K562 (cell line): ENCODE data around the gene NEDD4L. TPM values are rescaled to one million over a fixed set of nuclear protein-coding genes. Genes with fewer than 3 reads are reported as not detected.

Source experiments
- BDP1 ChIP-seq: IDR thresholded peaks from 3 replicates; pipeline ENCODE4 v1.6.1; 2011; ENCODE audit not compliant: insufficient read length, insufficient read depth
- CBX2 ChIP-seq: fragments of 200-600 bp; sonication (generic); IDR thresholded peaks from one replicate; pipeline ENCODE4 v1.6.1; 2012; ENCODE audit warnings: mild to moderate bottlenecking, low read length, inconsistent platforms; ENCODE audit not compliant: insufficient read depth, poor library complexity, severe bottlenecking
- CBX3 ChIP-seq, 2 experiments: IDR thresholded peaks; 1 replicate in 1 of 2; 2 replicates in 1 of 2; pipeline ENCODE4 v1.6.1; 2012; ENCODE audit warnings: inconsistent platforms in 2 of 2, low read length in 2 of 2, borderline replicate concordance in 1 of 2, control low read depth in 1 of 2
- CC2D1A ChIP-seq: fragments of 450-650 bp; IDR thresholded peaks from 2 replicates; pipeline ENCODE4 v1.6.1; 2017; ENCODE audit warnings: mild to moderate bottlenecking
- CCNT2 ChIP-seq: IDR thresholded peaks from 2 replicates; pipeline ENCODE4 v1.6.1; 2011; ENCODE audit warnings: borderline replicate concordance, low read depth, mild to moderate bottlenecking, moderate library complexity, mixed read lengths, low read length; ENCODE audit not compliant: insufficient read length; ENCODE audit errors: extremely low read depth
- DPF2 ChIP-seq: fragments of 450-650 bp; IDR thresholded peaks from 2 replicates; pipeline ENCODE4 v1.6.1; 2016
- ESRRB ChIP-seq: fragments of 250-450 bp; sonication (Bioruptor Pico); IDR thresholded peaks from 2 replicates; pipeline ENCODE4 v1.5.0; 2020; ENCODE audit warnings: mild to moderate bottlenecking, moderate library complexity, borderline replicate concordance
- ETV1 ChIP-seq: fragments of 450-650 bp; conservative IDR thresholded peaks from 2 replicates; pipeline ENCODE4 v1.6.1; 2016; ENCODE audit warnings: missing genetic modification characterization, control low read depth, low read depth, missing compliant biosample characterization
- GABPB2 ChIP-seq: fragments of 250-450 bp; sonication (Bioruptor Pico); conservative IDR thresholded peaks from 2 replicates; pipeline ENCODE4 v1.5.1; 2021; ENCODE audit warnings: mild to moderate bottlenecking
- ILF3 ChIP-seq: fragments of 450-650 bp; IDR thresholded peaks from 2 replicates; pipeline ENCODE4 v1.6.1; 2018; ENCODE audit warnings: antibody characterized with exemption, mild to moderate bottlenecking, moderate library complexity, borderline replicate concordance
- JUNB ChIP-seq: fragments of 450-650 bp; formaldehyde crosslinking; conservative IDR thresholded peaks from 2 replicates; pipeline ENCODE4 v1.4.0; 2020; ENCODE audit warnings: mild to moderate bottlenecking
- KLF16 ChIP-seq: IDR thresholded peaks from 2 replicates; pipeline ENCODE4 v1.6.1; 2016; ENCODE audit warnings: antibody characterized with exemption
- MAFG ChIP-seq: fragments of 450-650 bp; conservative IDR thresholded peaks from 2 replicates; pipeline ENCODE4 v1.6.1; 2016; ENCODE audit warnings: missing genetic modification characterization, missing compliant biosample characterization
- MAFK ChIP-seq: IDR thresholded peaks from 2 replicates; pipeline ENCODE4 v1.6.1; 2011; ENCODE audit warnings: low read length, improper control_type of control experiment
- MBD2 ChIP-seq: sonication (generic); IDR thresholded peaks from 2 replicates; pipeline ENCODE4 v1.6.1; 2016; ENCODE audit warnings: low read depth, borderline replicate concordance
- MEIS2 ChIP-seq: fragments of 450-650 bp; IDR thresholded peaks from 2 replicates; pipeline ENCODE4 v1.6.1; 2014; ENCODE audit warnings: mild to moderate bottlenecking; ENCODE audit not compliant: partially characterized antibody
- MTA3 ChIP-seq: fragments of 450-650 bp; formaldehyde crosslinking; IDR thresholded peaks from 2 replicates; pipeline ENCODE4 v1.6.1; 2017; ENCODE audit warnings: mild to moderate bottlenecking, borderline replicate concordance
- PHTF2 ChIP-seq: fragments of 250-450 bp; sonication (Bioruptor Pico); IDR thresholded peaks from 2 replicates; pipeline ENCODE4 v1.5.0; 2021; ENCODE audit warnings: mild to moderate bottlenecking
- RAD21 ChIP-seq, 2 experiments: fragments of 250-450 bp in 1 of 2; fragments of 450-650 bp in 1 of 2; sonication (Bioruptor Pico) in 1 of 2; formaldehyde crosslinking in 1 of 2; IDR thresholded peaks in 1 of 2; conservative IDR thresholded peaks in 1 of 2; 2 replicates each; pipeline versions ENCODE4 v1.4.0 to v1.8.0; 2020 to 2022; ENCODE audit warnings: mild to moderate bottlenecking in 2 of 2, moderate library complexity in 1 of 2
- SMAD4 ChIP-seq: fragments of 250-450 bp; sonication (Bioruptor Pico); conservative IDR thresholded peaks from 2 replicates; pipeline ENCODE4 v1.8.0; 2021; ENCODE audit warnings: inconsistent platforms, mild to moderate bottlenecking, moderate library complexity
- TAF7 ChIP-seq: fragments of 450-650 bp; IDR thresholded peaks from 2 replicates; pipeline ENCODE4 v1.6.1; 2016; ENCODE audit warnings: missing genetic modification characterization, missing compliant biosample characterization
- TAF9B ChIP-seq: fragments of 450-650 bp; IDR thresholded peaks from 2 replicates; pipeline ENCODE4 v1.6.1; 2018; ENCODE audit warnings: mild to moderate bottlenecking; ENCODE audit not compliant: partially characterized antibody
- ZNF324 ChIP-seq: fragments of 250-450 bp; sonication (Bioruptor Pico); IDR thresholded peaks from 2 replicates; pipeline ENCODE4 v1.4.0; 2020; ENCODE audit warnings: mild to moderate bottlenecking
- ZNF584 ChIP-seq: fragments of 200-800 bp; sonication (Bioruptor generic); IDR thresholded peaks from 2 replicates; pipeline ENCODE4 v1.6.1; 2016; ENCODE audit warnings: low read depth, mild to moderate bottlenecking, missing genetic modification characterization, missing compliant biosample characterization
- ZNF586 ChIP-seq: fragments of 450-650 bp; formaldehyde crosslinking; conservative IDR thresholded peaks from 2 replicates; pipeline ENCODE4 v1.4.0; 2020; ENCODE audit warnings: mild to moderate bottlenecking, moderate library complexity
- polyA plus RNA-seq, 8 experiments: library from polyadenylated mRNA; depleted of rRNA in 4 of 8; stranded (reverse) in 5 of 8; unstranded in 3 of 8; fragments of >200 nt; fragmentation: Nextera tagmentation in 2 of 8; fragmentation: Illumina TruSeq in 1 of 8; extraction: Ambion mirVana in 2 of 8; extraction: Trizol in 1 of 8; gene quantifications; 2 replicates each; pipeline versions ENCODE4 v1.2.1 to v1.2.3, GENCODE V29; 2011 to 2014; ENCODE audit warnings: inconsistent platforms in 1 of 8, missing spikeins in 1 of 8
- total RNA-seq, 7 experiments: library from RNA; depleted of rRNA in 6 of 7; stranded (reverse); fragments of >200 nt in 6 of 7; fragmentation: Illumina TruSeq in 2 of 7; extraction: Trizol in 2 of 7; gene quantifications; 2 replicates each; pipeline versions ENCODE4 v1.2.1 to v1.2.3, GENCODE V29; 2011 to 2021; ENCODE audit warnings: low replicate concordance in 1 of 7
- TF ChIP-seq, protein P1 (sequence below): fragments of 450-650 bp; formaldehyde crosslinking; IDR thresholded peaks from 2 replicates; pipeline ENCODE4 v1.4.0; 2020; ENCODE audit warnings: mild to moderate bottlenecking, moderate library complexity
- TF ChIP-seq, protein P2 (sequence below): fragments of 450-650 bp; IDR thresholded peaks from 2 replicates; pipeline ENCODE4 v1.6.1; 2016; ENCODE audit warnings: mild to moderate bottlenecking

Gene NEDD4L
- total and polyA plus RNA-seq, 9 of the 15 experiments (the other 6 are each of a cell fraction or from before 2014, with no cell fraction given), result 8.1 to 33.4 (median 19.9) TPM

- TF ChIP-seq MBD2, result no peak
- TF ChIP-seq MTA3, result peak; percentile 75; the same call in 1 of the 2 replicates
- TF ChIP-seq ESRRB (CRISPR knock-in tag), result no peak
- peak; percentile 47 for TF ChIP-seq ETV1 (tag)
- TF ChIP-seq ILF3, result no peak
- TF ChIP-seq TAF7, result no peak
- peak in 1 of 2 experiments; percentile 84; a peak in 1 of 3 replicates for TF ChIP-seq CBX3 (IDR thresholded peaks at IDR 0.05; ENCODE audit: borderline replicate concordance in 1 of 2, low read length in 2 of 2)
- TF ChIP-seq ZNF584 (CRISPR knock-in tag), result 0 out of 2 replicates have a peak, but pooled peaks have one; percentile 27
- TF ChIP-seq MAFG, result peak; percentile 70
- TF ChIP-seq ZNF324 (CRISPR knock-in tag), result no peak
- TF ChIP-seq MEIS2, result peak; percentile 52
- TF ChIP-seq TAF9B, result peak; percentile 65
- TF ChIP-seq SMAD4 (CRISPR knock-in tag), result 0 out of 2 replicates have a peak, but pooled peaks have one; percentile 17
- peak; percentile 18; the same call in 1 of the 2 replicates for TF ChIP-seq CC2D1A
- TF ChIP-seq BDP1, result no peak
- no peak for TF ChIP-seq CBX2
- no peak for TF ChIP-seq GABPB2 (CRISPR knock-in tag)
- peak; percentile 68; the same call in 1 of the 2 replicates for TF ChIP-seq MAFK
- TF ChIP-seq, protein P1, sequence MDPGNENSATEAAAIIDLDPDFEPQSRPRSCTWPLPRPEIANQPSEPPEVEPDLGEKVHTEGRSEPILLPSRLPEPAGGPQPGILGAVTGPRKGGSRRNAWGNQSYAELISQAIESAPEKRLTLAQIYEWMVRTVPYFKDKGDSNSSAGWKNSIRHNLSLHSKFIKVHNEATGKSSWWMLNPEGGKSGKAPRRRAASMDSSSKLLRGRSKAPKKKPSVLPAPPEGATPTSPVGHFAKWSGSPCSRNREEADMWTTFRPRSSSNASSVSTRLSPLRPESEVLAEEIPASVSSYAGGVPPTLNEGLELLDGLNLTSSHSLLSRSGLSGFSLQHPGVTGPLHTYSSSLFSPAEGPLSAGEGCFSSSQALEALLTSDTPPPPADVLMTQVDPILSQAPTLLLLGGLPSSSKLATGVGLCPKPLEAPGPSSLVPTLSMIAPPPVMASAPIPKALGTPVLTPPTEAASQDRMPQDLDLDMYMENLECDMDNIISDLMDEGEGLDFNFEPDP (CRISPR knock-in tag), result no peak
- no peak for TF ChIP-seq JUNB
- no peak for TF ChIP-seq CCNT2
- TF ChIP-seq ZNF586 (CRISPR knock-in tag), result no peak
- TF ChIP-seq DPF2, result peak; percentile 88
- no peak for TF ChIP-seq PHTF2 (CRISPR knock-in tag)
- TF ChIP-seq, protein P2, sequence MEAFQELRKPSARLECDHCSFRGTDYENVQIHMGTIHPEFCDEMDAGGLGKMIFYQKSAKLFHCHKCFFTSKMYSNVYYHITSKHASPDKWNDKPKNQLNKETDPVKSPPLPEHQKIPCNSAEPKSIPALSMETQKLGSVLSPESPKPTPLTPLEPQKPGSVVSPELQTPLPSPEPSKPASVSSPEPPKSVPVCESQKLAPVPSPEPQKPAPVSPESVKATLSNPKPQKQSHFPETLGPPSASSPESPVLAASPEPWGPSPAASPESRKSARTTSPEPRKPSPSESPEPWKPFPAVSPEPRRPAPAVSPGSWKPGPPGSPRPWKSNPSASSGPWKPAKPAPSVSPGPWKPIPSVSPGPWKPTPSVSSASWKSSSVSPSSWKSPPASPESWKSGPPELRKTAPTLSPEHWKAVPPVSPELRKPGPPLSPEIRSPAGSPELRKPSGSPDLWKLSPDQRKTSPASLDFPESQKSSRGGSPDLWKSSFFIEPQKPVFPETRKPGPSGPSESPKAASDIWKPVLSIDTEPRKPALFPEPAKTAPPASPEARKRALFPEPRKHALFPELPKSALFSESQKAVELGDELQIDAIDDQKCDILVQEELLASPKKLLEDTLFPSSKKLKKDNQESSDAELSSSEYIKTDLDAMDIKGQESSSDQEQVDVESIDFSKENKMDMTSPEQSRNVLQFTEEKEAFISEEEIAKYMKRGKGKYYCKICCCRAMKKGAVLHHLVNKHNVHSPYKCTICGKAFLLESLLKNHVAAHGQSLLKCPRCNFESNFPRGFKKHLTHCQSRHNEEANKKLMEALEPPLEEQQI, result 0 out of 2 replicates have a peak, but pooled peaks have one; percentile 57
- TF ChIP-seq RAD21 (CRISPR knock-in tag; conservative IDR thresholded peaks at IDR 0.05 in 1 of 2, IDR thresholded peaks at IDR 0.05 in 1 of 2), result 0 out of 4 replicates have a peak, but pooled peaks of 1 of the 2 experiments have one; percentile 12
- TF ChIP-seq KLF16, result peak; percentile 9; the same call in 1 of the 2 replicates
Observed at GRCh38 chr18:58117786-58118403, 73.9 kb downstream of the NEDD4L start (continued).
